A549 (cell line): ENCODE data around the gene ABHD17A.

ENCODE experiments used
- BCL3 ChIP-seq: fragments of >200 bp; sonication (Bioruptor Twin); formaldehyde crosslinking; IDR thresholded peaks from 3 replicates; pipeline ENCODE4 v1.6.1; 2016
- CHD4 ChIP-seq: fragments of 200-600 bp; sonication (generic); IDR thresholded peaks from 2 replicates; pipeline ENCODE4 v1.6.1; 2016; ENCODE audit warnings: antibody characterized with exemption, mild to moderate bottlenecking, borderline replicate concordance
- FOSB ChIP-seq: fragments of 250-450 bp; sonication (Bioruptor Pico); IDR thresholded peaks from 2 replicates; pipeline ENCODE4 v1.5.0; 2020; ENCODE audit warnings: mild to moderate bottlenecking, moderate library complexity
- HMGXB4 ChIP-seq: fragments of 250-450 bp; sonication (Bioruptor Pico); IDR thresholded peaks from 2 replicates; pipeline ENCODE4 v1.5.0; 2021; ENCODE audit warnings: mild to moderate bottlenecking, moderate library complexity, borderline replicate concordance
- MAFK ChIP-seq: fragments of 450-650 bp; IDR thresholded peaks from 2 replicates; pipeline ENCODE4 v1.6.1; 2014; ENCODE audit not compliant: partially characterized antibody
- POLR2A ChIP-seq: IDR thresholded peaks from 2 replicates; pipeline ENCODE4 v1.6.1; 2012; ENCODE audit warnings: mild to moderate bottlenecking, low read length
- RAD21 ChIP-seq, 2 experiments: fragments of >200 bp in 1 of 2; sonication (Bioruptor Twin) in 1 of 2; formaldehyde crosslinking in 1 of 2; IDR thresholded peaks in 1 of 2; conservative IDR thresholded peaks in 1 of 2; 2 replicates in 1 of 2; 3 replicates in 1 of 2; pipeline ENCODE4 v1.6.1; 2012 to 2018; ENCODE audit warnings: inconsistent platforms in 1 of 2
- ZC3H11A ChIP-seq: fragments of 450-650 bp; IDR thresholded peaks from 2 replicates; pipeline ENCODE4 v1.6.1; 2014; ENCODE audit warnings: antibody characterized with exemption, mild to moderate bottlenecking
- TF ChIP-seq, protein P1 (sequence below): fragments of >200 bp; sonication (Bioruptor Twin); formaldehyde crosslinking; IDR thresholded peaks from 3 replicates; pipeline ENCODE4 v1.5.1; 2016
- TF ChIP-seq, protein P2 (sequence below): fragments of 150-350 bp; IDR thresholded peaks from 2 replicates; pipeline ENCODE4 v1.6.1; 2014; ENCODE audit warnings: low read depth, mild to moderate bottlenecking, low read length

DNA sequence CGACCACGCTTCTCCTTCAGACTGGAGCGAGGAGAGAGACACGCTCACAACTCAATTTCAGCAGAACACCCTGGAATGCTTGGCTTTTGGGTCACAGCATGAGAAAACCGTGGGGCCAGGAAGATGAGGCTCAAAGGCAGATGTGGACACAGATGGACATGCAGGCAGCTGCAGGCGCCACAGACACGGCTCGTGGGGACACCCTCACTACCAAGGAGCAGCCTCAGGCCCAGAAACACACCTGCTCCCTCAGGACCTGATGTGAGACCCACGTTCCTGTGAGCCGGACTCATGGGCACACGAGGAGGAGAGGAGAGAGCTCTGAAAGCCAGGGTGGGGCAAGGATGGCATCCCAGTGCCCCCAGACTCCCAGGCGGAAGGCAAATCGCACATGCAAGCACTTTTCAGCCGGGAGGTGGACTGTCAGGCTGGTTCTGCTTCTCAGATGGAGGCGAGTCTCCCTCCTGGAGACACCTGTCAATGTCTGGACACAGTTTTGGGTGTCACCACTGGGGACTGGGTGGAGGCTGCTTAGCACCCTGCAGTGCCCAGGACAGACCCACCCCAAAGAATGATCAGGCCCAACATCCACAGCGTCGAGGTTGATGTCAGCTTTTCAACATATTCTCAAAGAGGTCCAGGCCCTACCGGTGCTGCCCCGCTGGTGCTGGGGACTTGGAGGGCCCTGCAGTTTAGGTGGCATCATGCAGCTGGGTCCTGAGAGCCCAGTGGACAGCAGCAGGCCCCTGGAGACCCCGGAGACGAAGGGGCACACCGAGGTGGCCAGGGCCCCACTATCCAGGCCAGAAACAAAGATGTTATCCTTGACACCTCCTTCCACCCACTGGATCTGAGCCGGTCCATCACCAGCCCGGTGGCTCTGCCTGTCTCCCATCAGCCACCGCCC, 2.3 kb downstream of the ABHD17A start:
- TF ChIP-seq RAD21 (conservative IDR thresholded peaks at IDR 0.05 in 1 of 2, IDR thresholded peaks at IDR 0.05 in 1 of 2) (no peak), POLR2A (no peak), CHD4 (no peak), FOSB (CRISPR knock-in tag) (no peak), BCL3 (no peak), MAFK (peak; percentile 28), HMGXB4 (CRISPR knock-in tag) (no peak), ZC3H11A (no peak)
- TF ChIP-seq, protein P1, sequence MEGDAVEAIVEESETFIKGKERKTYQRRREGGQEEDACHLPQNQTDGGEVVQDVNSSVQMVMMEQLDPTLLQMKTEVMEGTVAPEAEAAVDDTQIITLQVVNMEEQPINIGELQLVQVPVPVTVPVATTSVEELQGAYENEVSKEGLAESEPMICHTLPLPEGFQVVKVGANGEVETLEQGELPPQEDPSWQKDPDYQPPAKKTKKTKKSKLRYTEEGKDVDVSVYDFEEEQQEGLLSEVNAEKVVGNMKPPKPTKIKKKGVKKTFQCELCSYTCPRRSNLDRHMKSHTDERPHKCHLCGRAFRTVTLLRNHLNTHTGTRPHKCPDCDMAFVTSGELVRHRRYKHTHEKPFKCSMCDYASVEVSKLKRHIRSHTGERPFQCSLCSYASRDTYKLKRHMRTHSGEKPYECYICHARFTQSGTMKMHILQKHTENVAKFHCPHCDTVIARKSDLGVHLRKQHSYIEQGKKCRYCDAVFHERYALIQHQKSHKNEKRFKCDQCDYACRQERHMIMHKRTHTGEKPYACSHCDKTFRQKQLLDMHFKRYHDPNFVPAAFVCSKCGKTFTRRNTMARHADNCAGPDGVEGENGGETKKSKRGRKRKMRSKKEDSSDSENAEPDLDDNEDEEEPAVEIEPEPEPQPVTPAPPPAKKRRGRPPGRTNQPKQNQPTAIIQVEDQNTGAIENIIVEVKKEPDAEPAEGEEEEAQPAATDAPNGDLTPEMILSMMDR, result no peak
- TF ChIP-seq, protein P2, sequence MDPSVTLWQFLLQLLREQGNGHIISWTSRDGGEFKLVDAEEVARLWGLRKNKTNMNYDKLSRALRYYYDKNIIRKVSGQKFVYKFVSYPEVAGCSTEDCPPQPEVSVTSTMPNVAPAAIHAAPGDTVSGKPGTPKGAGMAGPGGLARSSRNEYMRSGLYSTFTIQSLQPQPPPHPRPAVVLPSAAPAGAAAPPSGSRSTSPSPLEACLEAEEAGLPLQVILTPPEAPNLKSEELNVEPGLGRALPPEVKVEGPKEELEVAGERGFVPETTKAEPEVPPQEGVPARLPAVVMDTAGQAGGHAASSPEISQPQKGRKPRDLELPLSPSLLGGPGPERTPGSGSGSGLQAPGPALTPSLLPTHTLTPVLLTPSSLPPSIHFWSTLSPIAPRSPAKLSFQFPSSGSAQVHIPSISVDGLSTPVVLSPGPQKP, result no peak
